SK-N-SH treated with all-trans-retinoic acid at 6 μM for 48 hours (cell line): ENCODE data around the gene RBMX.

Experiments used
- CREB5 ChIP-seq: fragments of 250-450 bp; sonication (Bioruptor Pico); IDR thresholded peaks from 2 replicates; pipeline ENCODE4 v1.5.1; 2020; ENCODE audit warnings: low read depth, mild to moderate bottlenecking, moderate library complexity
- CSDC2 ChIP-seq: fragments of 250-450 bp; sonication (Bioruptor Pico); IDR thresholded peaks from 2 replicates; pipeline ENCODE4 v1.5.0; 2020; ENCODE audit warnings: mild to moderate bottlenecking, moderate library complexity
- CSRNP3 ChIP-seq: fragments of 250-450 bp; sonication (Bioruptor Pico); IDR thresholded peaks from 2 replicates; pipeline ENCODE4 v1.5.1; 2021; ENCODE audit warnings: mild to moderate bottlenecking, moderate library complexity
- GLIS3 ChIP-seq: fragments of 250-450 bp; sonication (Bioruptor Pico); IDR thresholded peaks from 2 replicates; pipeline ENCODE4 v1.5.0; 2020; ENCODE audit warnings: mild to moderate bottlenecking, moderate library complexity
- ISL1 ChIP-seq: fragments of 250-450 bp; sonication (Bioruptor Pico); IDR thresholded peaks from 2 replicates; pipeline ENCODE4 v2.1.2; 2022; ENCODE audit warnings: mild to moderate bottlenecking, moderate library complexity
- PATZ1 ChIP-seq: fragments of 250-450 bp; sonication (Bioruptor Pico); IDR thresholded peaks from 2 replicates; pipeline ENCODE4 v1.8.0; 2020; ENCODE audit warnings: mild to moderate bottlenecking, moderate library complexity, borderline replicate concordance
- ZFP30 ChIP-seq: fragments of 450-650 bp; formaldehyde crosslinking; IDR thresholded peaks from 2 replicates; pipeline ENCODE4 v1.5.0; 2022; ENCODE audit warnings: mild to moderate bottlenecking, moderate library complexity
- ZNF565 ChIP-seq: fragments of 450-650 bp; formaldehyde crosslinking; conservative IDR thresholded peaks from 2 replicates; pipeline ENCODE4 v1.5.0; 2020; ENCODE audit warnings: low read depth, mild to moderate bottlenecking, moderate library complexity

GRCh38 chrX:136909119-136909705, 28.7 kb upstream of the RBMX start:
- no peak for TF ChIP-seq PATZ1 (CRISPR knock-in tag)
- no peak for TF ChIP-seq CSRNP3
- TF ChIP-seq GLIS3 (CRISPR knock-in tag), result no peak
- TF ChIP-seq ZNF565 (CRISPR knock-in tag), result no peak
- TF ChIP-seq CREB5 (CRISPR knock-in tag), result no peak
- TF ChIP-seq ISL1 (CRISPR knock-in tag), result no peak
- no peak for TF ChIP-seq ZFP30 (CRISPR knock-in tag)
- TF ChIP-seq CSDC2, result no peak
